Myocyte (in vitro differentiated cells): ENCODE results near the gene ANGPTL3. TPM values are rescaled to one million over a fixed set of nuclear protein-coding genes. Genes with fewer than 3 reads are reported as not detected.
"Not testable (repeated sequence)": the region's sequence is repeated elsewhere in the genome, so short reads cannot be mapped to it uniquely, and the experiment has no call there.

Experiments used
- DNase-seq: peaks from one replicate; pipeline ENCODE4 v3.0.0-alpha.2; 2012; ENCODE audit warnings: low read depth
- polyA plus RNA-seq: library from polyadenylated mRNA; unstranded; fragments of >200 nt; gene quantifications from one replicate; pipeline ENCODE4 v1.2.1, GENCODE V29; 2012; ENCODE audit warnings: missing spikeins
- total RNA-seq: library from RNA; depleted of rRNA; stranded (reverse); fragments of >200 nt; gene quantifications from 2 replicates; pipeline ENCODE4 v1.2.3, GENCODE V29; 2014

The ANGPTL3 gene
- total RNA-seq: not detected in 2 replicates
- polyA plus RNA-seq: not detected

DNA sequence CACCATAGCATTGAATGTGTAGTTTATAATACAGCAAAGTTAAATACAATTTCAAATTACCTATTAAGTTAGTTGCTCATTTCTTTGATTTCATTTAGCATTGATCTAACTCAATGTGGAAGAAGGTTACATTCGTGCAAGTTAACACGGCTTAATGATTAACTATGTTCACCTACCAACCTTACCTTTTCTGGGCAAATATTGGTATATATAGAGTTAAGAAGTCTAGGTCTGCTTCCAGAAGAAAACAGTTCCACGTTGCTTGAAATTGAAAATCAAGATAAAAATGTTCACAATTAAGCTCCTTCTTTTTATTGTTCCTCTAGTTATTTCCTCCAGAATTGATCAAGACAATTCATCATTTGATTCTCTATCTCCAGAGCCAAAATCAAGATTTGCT lies at the start of gene ANGPTL3:
Gene ANGPTL3 (plus strand): TSS at position 240 of the 400 bp plus-strand sequence. CDS start 47 bp downstream, at position 287.
- DNase-seq: no peak

DNA sequence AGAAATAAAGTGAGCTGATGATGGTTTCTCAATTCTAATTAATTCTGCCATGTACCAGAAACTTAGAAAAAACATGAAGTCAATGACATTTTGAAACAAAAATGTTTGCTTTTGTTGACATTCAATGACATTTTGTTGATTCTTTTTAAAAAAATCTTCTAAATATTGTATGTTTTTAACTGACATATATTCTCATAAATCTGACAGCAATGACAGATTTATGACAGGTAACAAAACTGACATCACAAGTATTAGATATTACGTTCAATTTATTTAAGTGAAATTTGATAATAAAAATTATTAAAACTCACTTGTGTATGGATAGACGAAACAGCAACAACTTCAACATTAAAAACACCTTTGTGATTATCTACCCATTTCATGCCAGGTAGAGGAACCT lies 36.0 kb upstream of the ANGPTL3 start:
- no peak for DNase-seq

DNA sequence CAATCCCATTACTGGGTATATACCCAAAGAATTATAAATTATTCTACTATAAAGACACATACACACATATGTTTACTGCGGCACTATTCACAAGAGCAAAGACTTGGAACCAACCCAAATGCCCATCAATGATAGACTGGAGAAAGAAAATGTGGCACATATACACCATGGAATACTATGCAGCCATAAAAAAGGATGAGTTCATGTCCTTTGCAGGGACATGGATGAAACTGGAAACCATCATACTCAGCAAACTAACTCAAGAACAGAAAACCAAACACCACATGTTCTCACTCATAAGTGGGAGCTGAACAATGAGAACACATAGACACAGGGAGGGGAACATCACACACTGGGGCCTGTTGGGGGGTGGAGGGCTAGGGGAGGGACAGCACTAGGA lies 30.1 kb upstream of the ANGPTL3 start:
- DNase-seq: not testable (repeated sequence)

DNA sequence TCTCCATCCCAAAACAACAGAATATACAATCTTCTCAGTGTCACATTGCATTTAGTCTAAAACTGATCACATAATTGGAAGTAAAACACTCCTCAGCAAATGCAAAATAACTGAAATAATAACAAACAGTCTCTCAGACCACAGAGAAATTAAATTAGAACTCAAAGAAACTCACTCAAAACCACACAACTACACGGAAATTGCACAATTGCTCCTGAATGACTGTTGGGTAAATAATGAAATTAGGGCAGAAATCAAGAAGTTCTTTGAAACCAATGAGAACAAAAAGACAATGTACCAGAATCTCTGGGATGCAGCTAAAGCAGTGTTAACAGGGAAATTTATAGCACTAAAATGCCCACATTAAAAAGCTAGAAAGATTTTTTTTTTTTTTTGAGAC lies 29.4 kb upstream of the ANGPTL3 start:
- not testable (repeated sequence) for DNase-seq

- DNase-seq: not testable (repeated sequence)
These were observed 25.8 kb upstream of the ANGPTL3 start for GRCh38 chr1:62571517-62571916.

DNA sequence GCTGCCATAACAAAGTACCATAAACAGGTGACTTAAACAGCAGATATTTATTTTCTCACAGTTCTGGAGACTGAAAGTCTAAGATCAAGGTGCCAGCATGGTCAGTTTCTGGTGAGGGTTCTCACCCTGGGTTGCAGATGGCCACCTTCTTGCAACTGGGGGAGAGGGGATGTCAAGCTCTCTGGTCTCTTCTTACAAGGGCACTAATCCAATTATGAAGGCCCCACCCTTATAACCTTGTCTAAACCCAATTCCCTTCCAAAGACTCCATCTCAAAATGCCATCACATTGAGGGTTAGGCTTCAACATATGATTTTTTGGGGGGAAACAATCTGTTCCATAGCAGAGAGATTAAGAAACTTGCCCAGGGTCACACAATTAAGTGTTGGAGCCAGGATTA lies 24.8 kb upstream of the ANGPTL3 start:
- no peak for DNase-seq

GRCh38 chr1:62573675-62574074 lies 23.6 kb upstream of the ANGPTL3 start:
- no peak for DNase-seq

DNA sequence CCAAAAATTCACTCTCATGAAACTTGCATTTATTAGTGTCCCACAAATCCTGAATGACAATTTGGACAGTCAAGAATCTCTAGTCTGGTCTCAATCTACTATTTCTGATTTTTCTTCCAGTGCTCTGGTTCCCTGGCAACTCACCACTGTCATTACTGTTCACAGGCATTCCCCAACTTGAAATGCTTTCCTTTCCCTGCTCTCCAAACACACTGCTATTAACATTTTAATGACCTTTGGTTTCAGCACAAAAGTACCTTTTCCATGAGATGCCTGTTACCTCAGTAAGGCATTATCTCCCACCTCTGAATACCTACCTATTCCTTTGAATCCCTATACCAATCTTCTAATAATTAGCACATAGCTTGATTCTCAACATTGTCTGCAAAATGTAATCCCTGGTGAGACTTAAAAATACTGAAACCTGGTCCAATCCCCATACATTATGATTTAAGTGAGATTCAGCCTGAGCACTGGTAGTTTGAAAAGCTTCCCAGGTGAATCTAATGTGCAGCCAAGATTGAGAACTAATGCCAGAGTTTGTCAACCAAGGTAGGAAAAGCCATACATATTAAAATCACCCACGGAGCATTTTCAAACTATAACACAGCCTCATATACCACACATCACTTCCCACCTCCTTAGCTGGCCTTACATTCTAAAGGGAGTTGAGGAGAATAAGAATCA lies 11.7 kb upstream of the ANGPTL3 start:
- DNase-seq: no peak

DNA sequence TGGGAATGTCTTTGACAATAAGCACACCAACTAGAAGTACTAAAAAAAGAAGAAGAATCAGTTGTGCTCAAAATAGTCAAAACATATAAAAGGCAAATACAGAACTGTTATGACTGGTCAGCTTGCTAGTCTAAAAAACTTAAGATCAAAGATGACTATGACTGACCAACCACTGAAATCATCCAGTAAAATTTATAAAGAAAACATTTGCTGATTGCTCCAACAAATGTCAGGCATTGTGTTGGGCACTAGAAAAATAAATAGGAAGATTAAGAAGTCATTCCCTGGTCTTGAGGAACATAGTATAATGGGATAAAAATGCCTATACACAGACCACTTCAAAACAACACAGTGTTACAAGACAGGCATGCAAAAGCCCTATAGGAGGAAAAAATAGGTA lies 9.3 kb upstream of the ANGPTL3 start:
- peak; percentile 5 for DNase-seq

DNA sequence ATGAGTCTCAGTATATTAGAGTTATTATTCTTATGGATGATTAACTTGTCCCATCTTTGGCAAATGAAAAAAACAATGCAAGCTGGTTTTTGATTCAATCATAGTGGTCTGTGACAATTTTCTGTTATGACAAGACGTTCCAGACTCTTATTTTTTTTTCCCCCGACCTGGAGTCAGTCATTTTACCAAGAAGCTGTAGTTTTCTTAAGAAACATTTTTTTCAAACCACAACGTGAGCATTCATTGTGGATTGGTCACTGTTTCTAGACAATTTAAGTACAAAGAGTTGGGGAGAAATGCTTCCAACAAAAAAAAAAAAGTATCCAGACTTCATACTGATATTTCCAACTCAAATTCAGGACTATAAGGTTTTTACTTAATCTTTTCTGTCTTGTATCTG lies 8.0 kb upstream of the ANGPTL3 start:
- peak; percentile 9 for DNase-seq

GRCh38 chr1:62590255-62590969 lies 6.9 kb upstream of the ANGPTL3 start:
- peak; percentile 1 for DNase-seq

DNA sequence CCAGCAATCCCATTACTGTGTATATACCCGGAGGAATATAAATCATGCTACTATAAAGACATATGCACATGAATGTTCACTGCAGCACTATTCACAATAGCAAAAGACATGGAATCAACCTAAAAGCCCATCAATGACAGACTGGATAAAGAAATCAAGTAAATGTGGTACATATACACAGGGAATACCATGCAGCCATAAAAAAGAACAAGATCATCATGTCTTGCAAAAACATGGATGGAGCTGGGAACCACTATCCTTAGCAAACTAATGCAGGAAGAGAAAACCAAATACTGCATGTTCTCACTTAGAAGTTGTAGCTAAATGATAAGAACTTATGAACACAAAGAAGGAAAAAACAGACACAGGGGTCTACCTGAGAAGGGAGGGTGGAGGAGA lies 6.4 kb upstream of the ANGPTL3 start:
- DNase-seq: no peak

DNA sequence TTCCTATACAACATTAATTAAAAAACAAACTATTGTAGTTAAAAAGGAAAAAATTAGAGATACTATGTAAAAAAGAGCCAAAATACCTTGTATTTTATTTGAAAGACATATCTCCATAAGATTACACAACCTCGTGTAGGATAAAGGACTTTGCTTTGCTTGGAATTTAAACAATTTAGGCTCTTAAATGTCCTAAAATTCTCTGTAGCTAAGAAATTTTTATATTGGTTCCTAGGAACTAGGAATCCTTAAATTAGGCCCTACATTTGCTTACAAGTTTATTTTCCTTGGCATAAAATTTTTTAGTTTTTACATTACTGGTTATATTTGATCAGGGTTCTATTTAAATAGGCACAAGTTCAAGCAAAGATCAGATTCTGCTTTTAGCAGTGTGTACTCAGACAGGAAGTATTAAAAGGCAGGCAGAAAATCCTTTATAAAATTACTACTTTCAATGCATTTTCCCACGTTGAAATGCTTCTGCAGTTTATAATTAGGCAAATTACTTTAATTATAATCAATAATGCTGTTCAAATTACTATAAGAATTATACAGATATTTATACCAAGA lies 3.4 kb upstream of the ANGPTL3 start:
- no peak for DNase-seq

- no peak for DNase-seq
These were observed 1.7 kb upstream of the ANGPTL3 start for GRCh38 chr1:62595647-62596046.

GRCh38 chr1:62599044-62599443 lies 1.7 kb downstream of the ANGPTL3 start:
- no peak for DNase-seq

DNA sequence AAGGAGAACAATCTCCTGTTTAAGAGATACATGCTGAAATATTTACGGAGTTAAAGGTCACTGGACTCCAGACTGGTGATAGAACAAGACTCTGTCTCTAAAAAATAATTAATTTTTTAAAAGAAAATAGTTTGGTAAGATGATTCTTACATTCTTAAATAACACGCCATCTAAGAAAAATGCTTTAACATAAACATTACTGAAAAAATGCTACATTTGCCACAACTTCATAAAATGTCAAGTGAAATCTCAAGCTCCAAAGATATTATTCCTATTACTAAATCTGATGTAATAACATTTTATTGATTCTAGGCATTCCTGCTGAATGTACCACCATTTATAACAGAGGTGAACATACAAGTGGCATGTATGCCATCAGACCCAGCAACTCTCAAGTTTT lies 4.1 kb downstream of the ANGPTL3 start:
- DNase-seq: no peak

DNA sequence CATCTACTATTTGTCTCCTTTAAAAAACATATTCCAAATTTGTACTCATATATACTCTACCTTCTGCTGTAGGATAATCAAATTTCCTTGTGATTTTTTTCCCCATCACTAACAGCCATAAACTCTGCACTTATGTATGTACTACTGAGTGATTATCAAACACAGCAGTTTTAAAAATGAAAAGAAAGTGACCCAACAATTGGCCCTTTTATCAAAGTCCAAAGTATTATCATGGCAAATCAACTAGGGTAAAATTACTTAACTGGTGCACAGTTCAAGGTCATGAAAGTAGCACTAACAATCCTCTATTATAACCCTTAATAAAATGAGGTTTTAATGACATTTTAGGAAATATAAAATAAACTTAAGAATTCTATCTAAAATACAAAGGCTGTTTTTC lies 11.6 kb downstream of the ANGPTL3 start:
- DNase-seq: no peak

DNA sequence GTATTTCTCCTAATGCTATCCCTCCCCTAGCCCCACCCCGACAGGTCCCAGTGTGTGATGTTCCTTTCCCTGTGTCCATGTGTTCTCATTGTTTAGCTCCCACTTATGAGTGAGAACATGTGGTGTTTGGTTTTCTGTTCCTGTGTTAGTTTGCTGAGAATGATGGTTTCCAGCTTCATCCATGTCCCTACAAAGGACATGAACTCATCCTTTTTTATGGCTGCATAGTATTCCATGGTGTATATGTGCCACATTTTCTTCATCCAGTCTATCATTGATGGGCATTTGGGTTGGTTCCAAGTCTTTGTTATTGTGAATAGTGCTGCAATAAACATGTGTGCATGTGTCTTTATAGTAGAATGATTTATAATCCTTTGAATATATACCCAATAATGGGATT lies 13.3 kb downstream of the ANGPTL3 start:
- DNase-seq: not testable (repeated sequence)

- DNase-seq: no peak
These were observed 15.4 kb downstream of the ANGPTL3 start for GRCh38 chr1:62612770-62613169.

GRCh38 chr1:62613325-62613727 lies 16.0 kb downstream of the ANGPTL3 start:
- no peak for DNase-seq

- DNase-seq: no peak
These were observed 16.6 kb downstream of the ANGPTL3 start for GRCh38 chr1:62613890-62614289.

DNA sequence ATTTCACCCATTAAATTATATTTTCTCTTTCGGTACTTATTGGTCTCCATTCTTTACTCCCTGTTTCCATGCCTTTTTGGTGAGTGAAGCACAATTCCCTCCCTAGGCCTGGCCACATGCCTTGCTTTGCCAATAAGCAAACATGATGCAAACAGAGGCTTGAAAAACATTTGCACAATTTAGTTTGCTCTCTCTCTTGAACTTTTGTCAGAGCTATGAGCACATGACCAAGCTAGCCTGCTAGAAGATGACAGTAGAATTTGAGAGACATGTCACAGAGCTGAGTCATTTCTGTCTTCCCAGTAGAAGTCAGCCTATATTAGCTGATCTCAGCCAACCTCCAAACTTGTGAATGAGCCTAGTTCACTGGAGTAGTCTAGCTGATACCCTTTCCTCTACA lies 24.6 kb downstream of the ANGPTL3 start:
- peak; percentile 83 for DNase-seq

GRCh38 chr1:62625415-62625814 lies 28.1 kb downstream of the ANGPTL3 start:
- no peak for DNase-seq
